Measurements from ENCODE around the gene NBAS.

Gene NBAS

GRCh38 chr2:15127301-15127700 is 433.8 kb downstream of the NBAS start:
- no peak for DNase-seq (ENCODE audit: low spot score)

- no peak for DNase-seq (ENCODE audit: low spot score)
These were observed 434.8 kb downstream of the NBAS start for GRCh38 chr2:15126373-15126772.

GRCh38 chr2:15122915-15123314 is 438.2 kb downstream of the NBAS start:
- no peak for DNase-seq (ENCODE audit: low spot score)

- DNase-seq (ENCODE audit: low spot score): no peak
These were observed 440.5 kb downstream of the NBAS start for GRCh38 chr2:15120631-15121030.

GRCh38 chr2:15119722-15120175 is 441.4 kb downstream of the NBAS start:
- DNase-seq (ENCODE audit: low spot score): no peak

GRCh38 chr2:15117409-15118050 is 443.6 kb downstream of the NBAS start:
- DNase-seq (ENCODE audit: low spot score): no peak

Measured in CD4-positive, alpha-beta T cell treated with Interleukin-6 at 100 ng/mL for 8 hours (primary cell).